Fibroblast of the aortic adventitia (primary cell): ENCODE data around the gene BPGM. TPM values are rescaled to one million over a fixed set of nuclear protein-coding genes. Genes with fewer than 3 reads are reported as not detected.
A peak's percentile ranks its signal among the peaks of the same experiment; 100 is the strongest.
"Not testable (repeated sequence)": the region's sequence is repeated elsewhere in the genome, so short reads cannot be mapped to it uniquely, and the experiment has no call there.

Source experiments
- DNase-seq: peaks from one replicate; pipeline ENCODE4 v3.0.0-alpha.2; 2010; ENCODE audit warnings: low read depth
- H3K4me3 ChIP-seq: 2 replicates; pipeline ENCODE4 v1.5.1; 2011; ENCODE audit warnings: low read depth, mild to moderate bottlenecking, control low read depth, low read length, moderate library complexity
- CTCF ChIP-seq: IDR thresholded peaks from 2 replicates; pipeline ENCODE4 v1.5.1; 2011; ENCODE audit warnings: mild to moderate bottlenecking, low read length, control low read depth, inconsistent platforms; ENCODE audit not compliant: insufficient read depth
- total RNA-seq: library from RNA; depleted of rRNA; stranded (reverse); fragments of >200 nt; gene quantifications from 2 replicates; pipeline ENCODE4 v1.2.3, GENCODE V29; 2012; ENCODE audit warnings: low replicate concordance

The BPGM gene
- total RNA-seq, 1 donor, result 52.4 TPM

- no peak for TF ChIP-seq CTCF
Measured at GRCh38 chr7:134639683-134640279, 6.9 kb upstream of the BPGM start.

GRCh38 chr7:134640842-134641715, 5.6 kb upstream of the BPGM start:
- TF ChIP-seq CTCF, result no peak
- no peak overlapping the region for H3K4me3 ChIP-seq

More at GRCh38 chr7:134639683-134640279, 6.9 kb upstream of the BPGM start:
- no peak for DNase-seq
- no peak overlapping the region for H3K4me3 ChIP-seq

GRCh38 chr7:134641981-134642380, 4.7 kb upstream of the BPGM start:
- not testable (repeated sequence) for H3K4me3 ChIP-seq, DNase-seq

More at GRCh38 chr7:134640842-134641715, 5.6 kb upstream of the BPGM start:
- no peak for DNase-seq

- no peak for DNase-seq
- no peak overlapping the region for H3K4me3 ChIP-seq
- no peak for TF ChIP-seq CTCF
Measured at GRCh38 chr7:134643131-134643530, 3.5 kb upstream of the BPGM start.

- TF ChIP-seq CTCF, result no peak
- H3K4me3 ChIP-seq, result peak overlapping the region; percentile 74
- DNase-seq, result no peak
Measured at GRCh38 chr7:134645478-134645877, 1.2 kb upstream of the BPGM start.

- TF ChIP-seq CTCF, result no peak
- peak overlapping the region; percentile 74 for H3K4me3 ChIP-seq
- peak; percentile 53 for DNase-seq
Measured at GRCh38 chr7:134645935-134646334, 718 bp upstream of the BPGM start.

GRCh38 chr7:134648456-134648855, 1.8 kb downstream of the BPGM start:
- no peak for TF ChIP-seq CTCF
- no peak overlapping the region for H3K4me3 ChIP-seq
- no peak for DNase-seq
